ENCODE measurements around the gene CNNM3.

CNNM3 gene

GRCh38 chr2:96866986-96867755 lies 51.1 kb downstream of the CNNM3 start:
- peak in 1 of 6 experiments; percentile 31 for DNase-seq

- peak in 3 of 6 experiments; percentile 21 to 52 (median 24) for DNase-seq
Observed at GRCh38 chr2:96867756-96868554, 51.9 kb downstream of the CNNM3 start.

GRCh38 chr2:96868555-96869280 lies 52.6 kb downstream of the CNNM3 start:
- peak; percentile 23 to 64 (median 56) for DNase-seq

- DNase-seq, result peak in 1 of 6 experiments; percentile 22
Observed at GRCh38 chr2:96869281-96869821, 53.3 kb downstream of the CNNM3 start.

GRCh38 chr2:96869822-96870625 lies 54.0 kb downstream of the CNNM3 start, which contains the start of gene SEMA4C:
Gene SEMA4C, minus strand, starts transcription at chr2:96870080. Its CDS starts 2,194 bp downstream, at chr2:96867886.
- peak; percentile 41 to 74 (median 62) for DNase-seq

GRCh38 chr2:96870626-96871255 lies 54.7 kb downstream of the CNNM3 start:
- DNase-seq, result peak; percentile 33 to 82 (median 60)

- no peak for DNase-seq
Observed at GRCh38 chr2:96872591-96873349, 56.7 kb downstream of the CNNM3 start.

- DNase-seq, result no peak
Observed at GRCh38 chr2:96873651-96874096, 57.6 kb downstream of the CNNM3 start.

GRCh38 chr2:96874198-96874831 lies 58.2 kb downstream of the CNNM3 start:
- no peak for DNase-seq

GRCh38 chr2:96875498-96876268 lies 59.6 kb downstream of the CNNM3 start:
- DNase-seq, result no peak

- no peak for DNase-seq
Observed at GRCh38 chr2:96876269-96877041, 60.4 kb downstream of the CNNM3 start.

GRCh38 chr2:96877042-96877451 lies 61.0 kb downstream of the CNNM3 start:
- DNase-seq, result no peak

GRCh38 chr2:96877631-96878092 lies 61.6 kb downstream of the CNNM3 start:
- no peak for DNase-seq

GRCh38 chr2:96878171-96878570 lies 62.1 kb downstream of the CNNM3 start:
- DNase-seq, result no peak

GRCh38 chr2:96878796-96879544 lies 62.9 kb downstream of the CNNM3 start:
- DNase-seq, result no peak

- DNase-seq, result no peak
Observed at GRCh38 chr2:96879545-96880040, 63.5 kb downstream of the CNNM3 start.

- DNase-seq, result no peak
Observed at GRCh38 chr2:96880891-96881273, 64.8 kb downstream of the CNNM3 start.
